DMS114 treated with DMSO at 0.1 percent for 48 hours (cell line): Measurements from ENCODE around the gene CNR2.
A peak's percentile ranks its signal among the peaks of the same experiment; 100 is the strongest.
"Not testable (repeated sequence)": the region's sequence is repeated elsewhere in the genome, so short reads cannot be mapped to it uniquely, and the experiment has no call there.

Source experiments
- DNase-seq: peaks from one replicate; lab custom pipeline; 2025; ENCODE audit not compliant: unreplicated experiment; lab: John Stamatoyannopoulos, UW

The CNR2 gene

DNA sequence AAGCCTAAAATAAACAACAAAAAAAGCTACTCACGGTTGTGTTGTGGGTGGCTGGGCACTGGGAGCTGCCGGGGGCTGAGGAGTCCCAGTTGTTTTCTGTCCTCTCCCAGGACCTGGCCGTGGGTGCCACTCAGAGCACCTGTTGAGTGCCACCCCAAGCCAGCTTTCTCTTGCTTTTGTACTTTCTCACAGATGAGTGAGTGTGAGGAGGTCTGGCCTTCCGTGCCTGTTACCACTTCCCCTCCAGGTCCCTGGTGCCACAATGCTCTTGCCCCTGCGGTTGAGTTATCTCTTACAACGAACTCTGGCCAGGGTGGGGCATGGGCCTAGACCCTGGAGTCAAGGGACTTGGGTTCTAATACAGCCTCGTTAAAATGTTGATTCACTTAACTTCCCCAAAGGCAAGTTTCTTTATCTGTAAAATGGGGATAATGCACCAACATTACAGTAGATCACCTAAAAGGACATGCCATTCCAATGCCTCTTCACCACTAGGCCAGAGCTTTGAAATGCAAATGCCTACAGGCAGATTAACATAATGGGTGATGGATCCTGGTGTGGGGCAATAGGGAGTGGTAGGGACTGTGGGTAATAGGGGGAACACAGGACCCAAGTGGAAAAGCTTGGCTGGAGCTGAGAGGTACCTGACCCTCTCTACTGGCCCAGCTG lies at the start of gene CNR2:
Gene CNR2, minus strand, starts transcription at position 151 of the 669 bp plus-strand sequence. CDS start 37,745 bp downstream, outside the sequence.
- DNase-seq: no peak

DNA sequence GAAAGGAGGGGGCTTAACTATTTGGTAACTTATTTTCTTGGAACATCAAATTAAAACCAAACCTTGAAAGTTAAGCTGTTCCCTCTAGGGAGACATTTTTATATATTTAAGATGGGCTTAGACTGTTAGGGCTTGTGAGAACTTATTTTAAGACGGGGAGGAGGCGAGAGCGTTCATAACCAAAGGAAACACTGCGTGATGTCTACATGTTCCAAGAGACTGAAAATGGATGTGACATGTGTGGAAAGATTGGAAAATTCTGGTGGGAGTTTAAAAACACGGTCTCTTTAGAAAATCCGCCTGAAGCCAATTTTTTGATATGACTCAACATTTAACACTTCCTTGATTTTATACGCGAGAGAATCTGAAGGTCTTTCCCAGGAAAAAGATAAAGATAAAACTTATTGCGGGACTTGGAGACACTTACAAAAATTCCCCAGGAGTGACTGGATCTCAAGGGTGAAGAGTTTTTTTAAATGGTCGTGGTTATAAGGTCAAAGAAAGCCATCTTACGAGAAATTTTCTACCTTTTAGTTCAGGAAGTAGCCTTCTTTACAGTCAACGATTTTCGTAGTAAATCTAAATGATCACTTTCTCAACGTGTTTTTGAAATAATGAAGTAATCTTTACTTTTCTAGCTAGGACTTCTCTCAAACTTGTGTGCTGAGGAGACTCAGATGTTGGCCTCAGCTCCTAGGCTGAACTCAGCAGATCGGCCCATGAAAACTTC lies 47.3 kb upstream of the CNR2 start:
- no peak for DNase-seq

DNA sequence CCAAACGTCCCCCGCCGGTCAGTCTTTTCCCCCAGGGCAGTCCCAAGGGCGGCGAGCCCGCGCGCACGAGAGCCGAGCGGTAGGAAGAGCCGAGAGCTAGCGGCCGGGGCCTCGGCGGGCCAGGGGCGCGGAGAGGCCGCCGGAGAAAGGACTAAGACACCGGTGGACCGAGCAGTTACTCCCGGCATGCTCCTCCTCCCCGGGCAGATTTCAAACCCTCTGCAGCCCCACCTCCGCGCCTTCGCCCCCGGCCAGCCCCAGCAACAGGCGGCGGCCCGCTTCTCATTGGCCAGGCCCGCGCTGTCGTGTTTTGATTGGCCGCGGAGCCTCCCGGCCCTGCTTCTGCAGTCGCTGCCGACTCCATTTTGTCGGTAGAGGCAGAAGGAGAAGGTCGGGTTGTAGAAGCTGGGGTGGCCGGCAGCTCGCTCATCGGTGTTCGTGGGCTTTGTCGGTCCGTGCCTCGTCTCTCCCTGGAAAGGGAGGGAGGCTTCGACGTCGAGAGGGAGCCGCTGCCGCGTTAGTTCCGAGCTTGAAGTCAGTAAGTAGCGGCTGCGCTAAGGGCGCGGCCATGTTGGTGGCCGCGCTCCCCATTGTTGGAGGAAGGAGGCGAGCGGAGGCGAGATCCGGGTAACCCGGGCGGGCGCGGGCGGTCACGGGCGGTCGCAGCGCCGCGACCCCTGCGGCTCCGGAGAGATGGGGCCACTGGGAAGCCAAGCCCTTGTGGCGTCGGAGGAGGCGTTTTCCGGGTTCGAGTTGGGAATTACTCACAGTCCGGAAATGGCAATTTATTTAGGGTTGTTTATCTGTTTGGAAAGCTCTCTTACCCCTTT lies 46.5 kb upstream of the CNR2 start, which contains the start of gene PNRC2:
Gene PNRC2, plus strand, starts transcription at position 368 of the 830 bp plus-strand sequence. CDS start 1,630 bp downstream, outside the sequence.
- DNase-seq: peak; percentile 91

DNA sequence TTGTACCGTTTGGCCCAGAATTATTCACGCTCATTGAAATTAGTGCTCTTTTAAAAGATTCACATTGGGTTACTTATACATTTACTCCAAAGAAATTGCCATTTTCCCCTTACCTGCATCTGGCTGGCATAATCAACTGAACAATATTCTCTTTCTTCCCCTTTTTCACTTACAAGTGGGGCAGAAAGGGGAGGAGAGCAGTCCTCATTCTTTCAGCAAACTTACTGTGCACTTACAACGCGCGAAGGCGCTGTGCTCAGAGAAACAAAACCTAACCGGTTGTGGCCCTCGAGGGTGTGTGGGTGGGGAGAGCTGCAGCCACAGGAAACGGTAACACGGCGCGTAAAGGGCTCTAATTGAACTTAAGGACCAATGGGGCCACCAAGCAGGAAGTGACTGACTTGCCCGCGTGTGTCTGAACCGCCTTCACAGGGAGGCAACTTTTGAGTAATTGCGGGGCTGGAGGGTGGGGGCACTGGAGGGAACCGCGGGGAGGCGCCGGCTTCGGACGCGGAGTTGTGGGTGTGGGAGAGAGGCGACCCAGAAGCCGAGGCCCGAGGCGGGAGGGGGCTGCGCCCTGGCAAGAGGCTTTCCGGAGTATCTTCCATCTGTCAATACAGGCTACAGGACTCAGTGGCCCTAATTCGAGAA lies 45.8 kb upstream of the CNR2 start:
- peak; percentile 86 for DNase-seq

DNA sequence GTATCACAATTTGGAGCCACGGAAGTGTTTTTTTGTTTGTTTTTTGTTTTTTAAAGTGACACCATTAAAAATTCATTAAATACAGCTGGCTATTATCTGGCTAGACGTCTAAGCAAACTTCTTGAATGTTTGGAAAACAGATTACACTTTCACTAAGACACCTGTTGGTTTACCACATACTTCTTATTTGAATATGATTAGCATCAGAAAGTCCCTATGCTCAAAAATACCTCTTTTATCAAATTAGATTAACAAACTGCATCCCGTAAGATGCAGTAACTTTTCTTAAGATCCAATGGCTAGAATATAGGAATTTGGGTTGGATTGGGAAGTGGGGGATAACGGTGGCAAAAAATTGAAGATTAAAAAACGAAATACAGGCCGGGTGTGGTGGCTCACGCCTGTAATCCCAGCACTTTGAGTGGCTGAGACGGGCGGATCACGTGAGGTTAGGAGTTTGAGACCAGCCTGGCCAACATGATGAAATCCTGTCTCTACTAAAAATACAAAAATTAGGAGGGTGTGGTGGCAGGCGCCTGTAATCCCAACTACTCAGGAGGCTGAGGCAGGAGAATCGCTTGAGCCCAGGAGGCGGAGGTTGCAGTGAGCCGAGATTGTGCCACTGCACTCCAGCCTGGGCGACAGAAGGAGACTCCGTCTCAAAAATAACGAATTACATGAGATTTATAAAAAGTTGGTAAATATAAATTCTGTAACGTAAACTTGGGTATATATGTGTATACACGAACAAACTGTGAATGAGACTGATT lies 45.1 kb upstream of the CNR2 start:
- not testable (repeated sequence) for DNase-seq

DNA sequence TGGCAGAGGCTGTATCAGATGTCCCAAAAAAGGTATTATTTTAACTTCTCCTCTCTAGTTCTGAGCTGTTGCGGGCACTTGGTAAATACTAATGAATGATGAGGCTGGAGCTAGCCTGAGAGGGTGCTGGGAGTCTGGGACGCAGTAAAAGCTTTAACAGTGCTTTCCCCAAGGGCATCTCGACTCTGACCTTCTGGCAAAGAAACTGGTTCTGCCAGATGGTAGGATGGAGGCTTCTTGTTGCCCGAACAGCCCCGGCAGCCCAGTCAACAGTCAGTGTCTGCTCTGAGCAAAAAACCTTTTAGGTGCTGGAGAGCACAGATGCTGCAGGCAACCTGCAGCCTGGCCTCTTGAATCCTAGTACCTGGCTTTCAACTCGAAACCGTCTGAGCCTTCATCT lies 43.9 kb upstream of the CNR2 start:
- DNase-seq: no peak

DNA sequence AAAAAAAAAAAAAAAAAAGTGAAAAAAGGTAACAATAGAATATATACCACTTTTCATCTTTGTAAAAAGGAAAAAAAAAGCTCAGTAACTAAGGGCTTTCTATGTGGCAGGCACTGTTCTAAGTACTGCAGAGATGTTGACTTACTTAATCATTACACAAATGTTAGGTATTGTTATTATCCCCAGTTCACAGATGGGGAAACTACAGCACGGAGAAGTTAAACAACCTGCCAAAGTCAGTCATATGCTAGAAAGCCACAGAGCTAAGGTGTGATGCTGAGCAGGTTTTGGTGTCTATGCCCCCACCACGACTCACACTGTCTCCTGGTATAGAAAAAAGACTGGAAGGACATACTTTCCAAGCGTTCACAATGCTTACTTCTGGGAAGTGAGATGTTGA lies 39.9 kb upstream of the CNR2 start:
- no peak for DNase-seq

DNA sequence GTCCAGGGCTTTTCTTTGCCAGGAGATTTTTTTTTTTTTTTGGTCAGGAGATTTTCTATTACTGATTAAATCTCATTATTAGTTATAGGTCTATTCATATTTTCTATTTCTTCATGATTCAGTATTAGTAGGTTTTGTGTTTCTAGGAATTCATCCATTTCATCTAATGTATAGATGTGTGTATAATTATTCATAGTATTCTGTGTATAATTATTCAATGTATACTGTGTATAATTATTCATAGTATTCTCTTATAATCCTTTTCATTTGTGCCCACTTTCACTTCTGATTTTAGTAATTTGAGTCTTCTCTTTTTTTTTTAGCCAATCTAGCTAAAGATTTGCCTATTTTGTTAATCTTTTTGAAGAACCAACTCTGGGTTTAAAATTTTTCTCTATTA lies 34.2 kb upstream of the CNR2 start:
- no peak for DNase-seq

DNA sequence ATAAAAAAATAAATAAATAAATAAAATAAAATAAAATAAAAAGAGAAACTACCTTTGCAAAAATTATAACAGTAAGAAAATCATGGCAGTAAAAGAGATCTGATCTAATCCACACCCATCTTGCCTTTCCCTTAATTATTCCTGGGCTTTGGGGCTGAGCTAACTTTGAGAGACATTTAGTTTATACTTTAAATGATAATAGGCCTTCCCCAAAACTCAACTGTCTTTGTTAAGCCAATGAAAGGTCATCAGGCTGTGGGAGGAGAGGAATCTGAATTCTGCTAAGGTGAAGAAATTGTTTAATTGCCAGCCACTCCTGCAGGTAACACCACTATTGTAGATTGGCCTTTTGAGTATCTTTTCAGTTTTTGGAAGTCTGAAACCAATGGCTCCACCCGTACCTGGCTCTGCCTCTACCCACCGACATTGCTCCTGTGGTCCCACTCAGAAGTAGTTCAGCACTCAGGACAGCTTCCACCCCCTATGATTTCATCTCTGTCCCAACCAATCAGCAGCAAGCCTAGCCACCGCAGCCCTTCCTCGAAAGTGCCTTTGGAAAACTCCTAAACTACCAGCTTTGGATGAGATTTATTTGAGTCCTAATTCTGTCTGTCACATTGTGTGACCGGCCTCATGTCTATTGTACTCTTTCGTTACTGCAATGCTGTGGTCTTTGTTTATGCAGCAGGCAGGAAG lies 23.5 kb upstream of the CNR2 start:
- DNase-seq: no peak

DNA sequence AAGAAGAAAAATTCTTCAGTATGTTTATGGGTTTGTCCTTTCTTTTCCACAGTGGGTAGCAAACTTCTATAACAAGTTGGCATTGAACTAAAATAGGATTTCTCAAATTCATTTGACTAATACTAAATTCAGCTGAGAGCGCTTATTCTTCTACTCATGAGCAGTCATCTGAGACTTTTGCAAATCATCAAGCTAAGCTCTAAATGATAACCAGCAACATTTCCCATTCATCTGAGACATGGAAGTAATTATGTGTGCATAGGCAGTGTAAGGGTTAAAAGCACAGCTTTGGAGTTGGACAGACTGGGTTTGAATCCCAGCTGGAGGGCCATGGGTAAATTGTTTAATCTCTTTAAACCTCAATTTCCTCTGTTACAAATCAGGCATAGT lies 18.3 kb upstream of the CNR2 start:
- no peak for DNase-seq

DNA sequence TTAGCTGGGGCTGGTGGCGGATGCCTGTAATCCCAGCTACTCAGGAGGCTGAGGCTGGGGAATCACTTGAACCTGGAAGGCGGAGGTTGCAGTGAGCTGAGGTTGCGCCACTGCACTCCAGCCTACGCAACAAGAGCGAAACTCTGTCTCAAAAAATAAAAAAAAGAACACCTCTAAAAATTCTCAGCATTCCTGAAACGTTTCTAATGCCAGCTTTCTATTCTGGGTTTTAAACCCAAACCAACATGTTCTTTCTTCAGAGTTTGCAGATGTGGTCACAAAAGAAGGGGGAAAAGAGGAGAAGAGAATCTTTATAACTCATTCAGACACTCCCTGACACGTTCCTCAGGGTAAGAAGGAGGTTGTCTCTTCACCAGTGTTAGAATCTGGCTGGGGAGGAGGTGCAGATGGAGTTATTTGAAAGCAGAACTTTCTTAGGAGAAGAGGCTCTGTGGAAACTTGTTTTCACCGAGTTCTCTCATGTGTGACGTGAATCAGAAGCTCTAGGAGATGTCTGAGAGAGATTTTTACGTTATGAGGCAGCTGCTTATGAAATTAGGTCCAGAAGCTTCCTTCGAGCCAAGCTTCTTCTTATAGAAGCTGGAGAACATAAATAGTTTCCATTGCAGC lies 17.8 kb upstream of the CNR2 start:
- DNase-seq: no peak

DNA sequence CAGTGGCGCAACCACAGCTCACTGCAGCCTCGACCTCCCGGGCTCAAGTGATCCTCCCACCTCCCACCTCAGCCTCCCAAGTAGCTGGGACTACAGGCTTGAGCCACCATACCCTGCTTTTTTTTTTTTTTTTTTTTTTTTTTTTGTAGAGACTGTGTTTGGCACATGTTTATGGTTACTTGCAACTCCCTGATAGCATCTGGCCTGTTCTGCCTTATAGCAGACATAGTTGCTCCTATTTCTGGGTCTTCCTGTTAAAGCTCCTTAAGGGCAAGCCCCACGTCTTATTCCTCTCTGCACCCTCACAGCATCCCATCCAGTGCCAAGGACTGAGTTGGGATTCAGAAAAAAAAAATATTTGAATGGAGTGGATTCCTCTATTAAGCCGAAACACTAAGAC lies 17.1 kb upstream of the CNR2 start:
- DNase-seq: no peak

DNA sequence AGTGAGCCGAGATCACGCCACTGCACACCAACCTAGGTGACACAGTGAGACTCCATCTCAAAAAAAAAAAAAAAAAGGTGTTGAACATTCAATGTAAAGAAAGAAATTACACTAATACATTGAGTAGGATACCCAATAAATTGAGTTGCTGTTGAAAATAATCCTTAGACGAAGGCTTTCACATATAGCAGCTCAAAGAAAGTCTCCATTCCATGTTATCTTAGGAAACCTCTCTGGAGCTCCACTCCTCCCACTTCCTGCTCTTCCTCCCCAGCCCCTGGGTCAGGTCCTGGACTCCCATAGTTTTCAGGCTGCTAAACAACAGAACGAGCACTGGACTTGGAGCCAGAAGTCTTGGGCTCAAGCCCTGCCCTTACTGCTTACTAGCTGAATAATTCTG lies 15.6 kb upstream of the CNR2 start:
- DNase-seq: no peak

DNA sequence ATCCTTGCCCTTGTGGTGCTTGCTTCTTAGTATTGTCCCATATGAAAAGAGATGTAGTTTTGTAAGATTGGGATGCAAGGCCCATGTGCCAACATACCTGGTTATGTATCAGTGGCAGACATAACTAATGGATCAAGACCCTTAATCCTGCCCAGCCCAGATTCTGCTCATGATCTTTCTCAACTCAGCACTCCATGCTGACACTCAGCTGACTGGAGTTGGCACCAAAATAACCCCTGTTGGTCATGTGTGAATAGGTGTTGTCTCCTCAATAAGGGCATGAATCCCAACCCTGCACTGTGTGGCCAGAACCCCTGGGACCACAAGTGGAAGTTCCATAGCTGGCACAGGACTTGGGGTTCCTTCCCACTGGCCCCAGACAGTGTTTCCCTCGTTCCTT lies 13.9 kb upstream of the CNR2 start:
- DNase-seq: no peak

DNA sequence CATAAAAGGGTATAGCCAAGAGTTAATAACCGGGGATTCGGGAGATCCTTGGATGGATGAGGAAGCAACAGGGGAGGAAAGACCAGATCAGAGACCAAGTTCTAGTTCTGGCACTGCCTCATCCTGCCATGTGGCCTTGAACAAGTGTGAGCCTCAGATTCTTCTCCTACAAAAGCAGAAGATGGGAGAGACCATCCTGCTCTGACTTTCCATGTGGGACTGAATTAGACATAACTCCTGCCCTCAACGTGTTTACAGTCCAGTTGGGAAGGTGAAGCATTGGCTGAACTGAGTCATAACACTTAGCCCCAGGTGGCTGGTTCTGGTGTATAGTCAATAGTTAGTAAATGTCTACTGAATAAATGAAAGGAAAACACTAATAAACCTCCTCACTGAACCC lies 12.1 kb upstream of the CNR2 start:
- DNase-seq: no peak

DNA sequence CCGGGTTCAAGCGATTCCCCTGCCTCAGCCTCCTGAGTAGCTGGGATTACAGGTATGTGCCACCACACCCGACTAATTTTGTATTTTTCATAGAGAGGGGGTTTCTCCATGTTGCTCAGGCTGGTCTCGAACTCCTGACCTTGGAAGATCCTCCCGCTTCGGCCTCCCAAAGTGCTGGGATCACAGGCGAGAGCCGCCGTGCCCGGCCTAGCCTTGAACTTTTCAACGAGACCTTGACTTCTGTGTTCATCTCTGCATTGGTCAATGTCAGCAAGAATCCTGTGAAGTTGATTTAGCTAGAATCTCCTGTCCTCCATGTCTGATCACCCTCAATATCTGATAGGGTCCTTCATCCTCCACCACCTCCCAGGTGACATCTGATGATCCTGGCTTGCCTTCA lies 11.4 kb upstream of the CNR2 start:
- no peak for DNase-seq

DNA sequence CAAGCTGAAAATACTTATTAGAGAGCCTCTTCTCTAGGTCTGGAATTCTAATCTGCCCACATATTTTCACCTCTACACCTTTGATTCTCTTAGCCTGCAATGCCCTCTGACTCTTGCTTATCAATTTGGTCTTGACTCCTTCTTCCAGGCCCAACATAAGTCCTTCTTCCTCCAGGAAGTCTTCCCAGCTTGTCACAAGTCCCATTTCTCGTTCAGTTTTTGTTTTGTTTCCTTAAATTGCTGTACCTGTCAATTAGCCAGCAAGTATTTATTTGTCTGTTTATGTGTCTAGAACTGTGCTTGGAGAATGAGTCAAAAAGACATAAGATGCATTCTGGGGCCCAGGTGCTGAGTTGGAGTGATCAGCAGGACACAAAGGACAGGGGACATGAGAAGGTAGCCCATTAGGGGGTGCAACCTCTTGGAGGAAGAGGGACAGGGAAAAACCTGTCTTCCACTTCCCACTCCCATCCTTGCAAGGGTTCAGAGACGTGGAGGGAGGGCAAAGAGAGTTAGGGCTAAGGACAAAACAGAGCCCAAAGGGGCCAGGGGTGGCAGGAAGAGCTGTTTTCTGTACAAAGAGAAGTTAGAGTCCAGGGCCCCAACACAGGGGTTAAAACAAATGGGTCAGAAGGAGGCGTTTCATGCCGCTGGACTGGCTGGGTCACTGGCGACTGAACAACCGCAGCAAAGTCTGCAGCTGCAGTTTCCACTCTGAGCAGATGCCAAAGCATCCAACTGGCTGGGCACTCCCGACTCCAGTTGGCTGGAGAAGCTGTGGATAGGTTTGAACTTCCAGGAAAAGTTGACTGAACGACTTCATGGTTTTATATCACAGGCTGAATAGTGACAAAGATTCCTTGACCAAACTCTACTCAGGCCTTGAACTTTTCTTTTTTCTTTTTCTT lies 10.7 kb upstream of the CNR2 start:
- no peak for DNase-seq

DNA sequence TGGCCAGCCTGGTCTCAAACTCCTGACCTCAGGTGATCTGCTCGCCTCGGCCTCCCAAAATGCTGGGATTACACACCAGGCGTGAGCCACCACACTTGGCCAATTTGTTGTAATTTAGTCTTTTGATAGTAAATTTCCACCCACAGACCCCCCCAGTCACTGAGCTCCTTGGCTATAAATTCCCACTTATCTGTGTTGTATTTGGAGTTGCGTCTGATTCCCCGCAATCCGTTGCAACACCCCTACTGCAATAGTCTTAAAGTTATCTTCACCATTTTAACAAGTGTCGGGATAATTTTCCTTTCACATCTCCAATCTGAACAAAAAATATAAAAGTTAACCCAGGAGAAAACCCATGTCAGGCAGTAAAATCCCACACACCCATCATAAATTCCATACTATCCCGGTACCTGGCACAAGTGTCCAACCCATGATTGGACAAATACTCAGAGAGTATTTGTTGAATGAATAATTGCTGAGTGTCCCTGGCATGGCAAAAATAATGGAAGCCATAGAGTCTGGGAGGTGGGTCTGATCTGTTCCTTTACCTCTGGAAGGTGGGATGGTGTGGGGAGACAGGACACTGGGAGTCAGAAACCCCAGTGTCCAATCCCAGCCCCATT lies 9.3 kb upstream of the CNR2 start:
- DNase-seq: no peak
